A549 (cell line): ENCODE results near the gene ZNF358.

Experiments
- BHLHE40 ChIP-seq: IDR thresholded peaks from 2 replicates; pipeline ENCODE4 v1.6.1; 2012; ENCODE audit warnings: low read depth, low read length, inconsistent platforms
- CHD2 ChIP-seq: fragments of 150-350 bp; IDR thresholded peaks from 2 replicates; pipeline ENCODE4 v1.6.1; 2014; ENCODE audit warnings: low read length; ENCODE audit not compliant: partially characterized antibody
- CTCF ChIP-seq: fragments of >200 bp; sonication (Bioruptor Twin); formaldehyde crosslinking; IDR thresholded peaks from 3 replicates; pipeline ENCODE4 v1.5.1; 2016
- GATA3 ChIP-seq: IDR thresholded peaks from 2 replicates; pipeline ENCODE4 v1.6.1; 2012; ENCODE audit warnings: borderline replicate concordance
- HOXA7 ChIP-seq: fragments of 250-450 bp; sonication (Bioruptor Pico); IDR thresholded peaks from 2 replicates; pipeline ENCODE4 v1.5.0; 2020; ENCODE audit warnings: mild to moderate bottlenecking, moderate library complexity
- JUN ChIP-seq, 2 experiments: fragments of >200 bp; sonication (Bioruptor Twin); formaldehyde crosslinking; IDR thresholded peaks; 2 replicates in 1 of 2; 3 replicates in 1 of 2; pipeline ENCODE4 v1.6.1; 2016 to 2017
- KDM1A ChIP-seq: fragments of 200-600 bp; sonication (generic); IDR thresholded peaks from 2 replicates; pipeline ENCODE4 v1.6.1; 2016; ENCODE audit warnings: low read depth, mild to moderate bottlenecking
- MAZ ChIP-seq: fragments of 150-350 bp; IDR thresholded peaks from 2 replicates; pipeline ENCODE4 v1.6.1; 2014; ENCODE audit warnings: antibody characterized with exemption, low read depth, low read length, borderline replicate concordance
- MYC ChIP-seq: IDR thresholded peaks from 2 replicates; pipeline ENCODE4 v1.6.1; 2012; ENCODE audit warnings: mild to moderate bottlenecking, inconsistent platforms, low read length, improper control_type of control experiment, borderline replicate concordance
- RAD21 ChIP-seq, 2 experiments: fragments of >200 bp in 1 of 2; sonication (Bioruptor Twin) in 1 of 2; formaldehyde crosslinking in 1 of 2; IDR thresholded peaks in 1 of 2; conservative IDR thresholded peaks in 1 of 2; 2 replicates in 1 of 2; 3 replicates in 1 of 2; pipeline ENCODE4 v1.6.1; 2012 to 2018; ENCODE audit warnings: inconsistent platforms in 1 of 2
- RCOR1 ChIP-seq: fragments of 150-350 bp; IDR thresholded peaks from 2 replicates; pipeline ENCODE4 v1.6.1; 2014; ENCODE audit warnings: antibody characterized with exemption, low read length, low read depth
- REST ChIP-seq: fragments of 200-600 bp; sonication (generic); IDR thresholded peaks from 2 replicates; pipeline ENCODE4 v1.6.1; 2016; ENCODE audit warnings: antibody characterized with exemption, mild to moderate bottlenecking, moderate library complexity

- no peak for TF ChIP-seq HOXA7 (CRISPR knock-in tag)
- no peak for TF ChIP-seq JUN (IDR thresholded peaks at IDR 0.05)
- TF ChIP-seq CTCF: no peak
- no peak for TF ChIP-seq RCOR1
- TF ChIP-seq RAD21 (conservative IDR thresholded peaks at IDR 0.05 in 1 of 2, IDR thresholded peaks at IDR 0.05 in 1 of 2): no peak
- TF ChIP-seq GATA3: no peak
- no peak for TF ChIP-seq MYC
- TF ChIP-seq CHD2: no peak
- no peak for TF ChIP-seq MAZ
- no peak for TF ChIP-seq REST
- no peak for TF ChIP-seq KDM1A
- no peak for TF ChIP-seq BHLHE40
Measured at GRCh38 chr19:7513809-7514642, 1.9 kb upstream of the ZNF358 start.
